H54 (cell line): ENCODE results near the gene COL23A1.

Source experiments
- DNase-seq: peaks from one replicate; pipeline ENCODE4 v3.0.0; 2011; ENCODE audit warnings: low spot score, mixed read lengths; ENCODE audit not compliant: insufficient read length
- FAIRE-seq: peaks from 3 replicates; lab custom pipeline; 2011; peaks lifted over from hg19 to GRCh38; lab: Jason Lieb, UNC
- POLR2A ChIP-seq: IDR thresholded peaks from 2 replicates; pipeline ENCODE4 v1.6.1; 2011; ENCODE audit warnings: low read depth, mild to moderate bottlenecking, low read length

COL23A1 gene

DNA sequence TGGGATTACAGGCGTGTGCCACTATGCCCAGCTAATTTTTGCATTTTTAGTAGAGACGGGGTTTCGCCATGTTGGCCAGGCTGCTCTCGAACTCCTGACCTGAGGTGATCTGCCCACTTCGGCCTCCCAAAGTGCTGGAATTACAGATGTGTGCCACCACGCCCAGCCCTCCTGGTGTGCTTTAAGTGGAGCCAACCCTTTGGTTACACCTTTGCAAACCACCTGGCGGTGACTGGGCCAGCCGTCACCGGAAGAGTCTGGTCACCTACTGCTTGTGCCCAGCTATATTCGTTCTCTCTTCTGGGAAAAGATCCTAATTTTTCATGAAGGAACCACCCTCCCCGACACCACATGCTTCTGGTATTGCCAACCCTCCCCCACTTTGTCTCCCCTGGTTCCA lies 35.9 kb downstream of the COL23A1 start:
- no peak for FAIRE-seq
- TF ChIP-seq POLR2A: no peak
- no peak for DNase-seq

DNA sequence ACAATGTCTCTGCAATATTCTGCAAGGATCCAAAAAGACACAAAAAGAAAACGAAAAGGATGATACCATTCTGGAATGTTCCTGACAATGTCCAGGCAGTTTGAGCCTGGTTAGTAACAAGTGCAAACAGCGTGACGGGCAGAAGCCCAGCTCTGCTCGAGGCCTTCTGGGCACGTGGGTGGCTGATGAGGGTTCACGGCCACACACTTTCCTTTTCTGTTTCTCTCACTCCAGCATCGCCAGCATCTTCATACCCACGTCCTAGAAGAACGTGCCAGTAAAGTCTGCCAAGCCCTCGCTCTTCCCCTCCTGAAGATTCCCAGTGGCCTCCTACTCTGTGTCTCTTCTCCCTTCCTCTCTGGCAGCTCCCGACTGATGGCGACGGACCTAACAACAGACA lies 36.7 kb downstream of the COL23A1 start:
- FAIRE-seq: no peak
- DNase-seq: no peak
- no peak for TF ChIP-seq POLR2A

DNA sequence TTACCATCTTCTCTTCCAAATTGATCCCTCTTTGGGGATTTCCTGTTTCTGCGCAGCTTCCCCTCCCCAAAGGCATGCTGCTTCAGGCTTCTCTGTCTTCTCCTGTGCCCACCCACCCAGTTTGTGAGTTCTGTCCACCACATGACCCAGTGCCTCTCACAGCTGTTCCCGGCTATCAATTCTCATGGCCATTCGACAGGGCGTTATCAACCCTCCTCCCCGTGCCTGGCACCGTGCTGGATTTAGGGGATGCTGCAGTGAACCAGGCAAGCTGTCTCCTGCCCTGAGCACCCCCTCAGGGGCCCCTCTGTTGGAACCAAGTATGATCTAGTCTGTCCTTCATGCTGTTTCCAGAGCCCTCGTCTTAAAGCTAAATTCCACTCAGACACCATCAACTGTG lies 38.7 kb downstream of the COL23A1 start:
- no peak for FAIRE-seq
- no peak for DNase-seq
- TF ChIP-seq POLR2A: no peak

DNA sequence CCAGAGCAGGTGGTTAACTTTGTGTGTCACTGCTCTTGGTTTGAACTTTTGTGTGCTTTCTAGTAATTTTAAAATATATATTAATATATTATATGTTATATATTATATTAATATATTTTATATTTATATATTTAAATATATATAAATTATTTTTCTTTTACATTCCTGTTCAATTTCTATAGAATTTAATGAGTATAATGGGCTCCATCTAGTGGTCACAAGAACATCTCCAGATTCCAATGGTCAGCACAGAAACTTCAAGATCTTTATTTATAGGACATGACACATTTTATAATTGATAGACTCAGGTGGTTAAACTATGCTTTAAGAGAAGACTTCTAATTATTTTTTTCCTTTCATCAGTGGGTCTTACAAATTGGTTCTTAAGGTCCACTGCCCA lies 39.1 kb downstream of the COL23A1 start:
- DNase-seq (no peak), FAIRE-seq (no peak)
- no peak for TF ChIP-seq POLR2A

DNA sequence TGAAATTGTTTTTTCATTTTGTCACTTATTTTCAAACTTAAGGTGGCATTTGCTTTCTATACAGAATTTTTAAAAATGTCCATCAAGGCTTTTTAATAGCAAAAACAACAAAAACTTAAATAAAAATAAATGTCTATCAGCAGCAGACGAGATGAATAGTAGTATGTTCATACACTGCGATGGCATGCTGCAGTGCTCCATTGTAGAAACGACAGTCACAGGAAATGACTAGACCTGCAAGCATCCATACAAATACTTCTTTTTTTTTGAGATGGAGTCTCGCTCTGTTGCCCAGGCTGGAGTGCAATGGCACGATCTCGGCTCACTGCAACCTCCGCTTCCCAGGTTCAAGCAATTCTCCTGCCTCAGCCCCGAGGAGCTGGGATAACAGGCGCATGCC lies 41.4 kb downstream of the COL23A1 start:
- no peak for TF ChIP-seq POLR2A
- FAIRE-seq (no peak), DNase-seq (no peak)

DNA sequence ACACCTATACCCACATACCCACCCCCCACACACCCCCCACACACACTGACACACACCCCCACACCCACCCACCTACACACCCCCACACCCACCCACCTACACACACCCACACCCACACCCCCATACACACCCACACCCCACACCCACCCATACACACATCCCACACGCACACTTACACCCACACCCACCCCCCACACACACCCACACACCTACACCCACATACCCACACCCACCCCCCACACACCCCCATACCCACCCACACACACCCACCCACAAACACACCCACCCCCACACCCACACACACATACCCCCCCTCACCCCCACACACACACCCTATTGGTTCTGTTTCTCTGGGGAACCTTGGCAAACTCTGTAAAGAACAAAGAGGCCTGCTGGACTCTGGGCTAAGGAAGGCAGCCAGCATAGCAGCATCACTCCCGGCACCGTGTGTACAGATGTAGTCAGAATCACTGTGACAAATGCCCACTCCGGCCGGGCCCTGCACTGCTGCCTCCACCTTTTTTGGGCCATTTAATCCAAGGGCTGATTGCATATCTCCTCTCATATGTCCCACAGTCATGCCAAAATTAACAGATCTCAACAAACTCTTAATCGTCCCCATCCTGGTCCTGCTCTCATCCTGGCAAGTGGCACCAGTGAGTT lies 42.3 kb downstream of the COL23A1 start:
- TF ChIP-seq POLR2A: no peak
- FAIRE-seq (no peak), DNase-seq (no peak)

DNA sequence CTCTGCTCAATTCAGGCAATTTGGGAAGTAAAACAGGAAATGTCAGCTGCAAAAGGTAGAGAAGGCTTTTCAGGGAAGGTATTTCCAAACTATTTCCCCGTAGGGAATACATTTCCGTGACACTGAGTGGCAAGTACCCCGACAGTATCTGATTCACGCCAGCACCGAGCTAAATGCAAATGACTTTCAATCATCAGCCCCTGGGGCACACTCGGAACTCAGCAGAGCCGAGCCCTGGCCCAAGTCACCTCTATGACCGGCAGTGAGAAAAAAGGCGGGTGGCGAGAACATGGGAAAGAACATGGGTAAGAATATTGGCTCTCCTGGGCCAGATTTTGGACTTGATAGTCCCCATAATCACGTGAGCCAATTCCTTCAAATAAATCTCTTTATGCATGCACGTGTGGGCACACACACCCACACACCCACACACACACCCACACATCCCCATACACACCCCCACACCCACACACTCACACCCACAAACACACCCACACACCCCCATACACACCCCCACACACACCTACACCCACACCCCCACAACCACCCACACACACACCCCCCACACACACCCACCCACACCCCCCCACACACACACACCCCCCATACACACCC lies 43.0 kb downstream of the COL23A1 start:
- TF ChIP-seq POLR2A: no peak
- DNase-seq: no peak
- FAIRE-seq: no peak

DNA sequence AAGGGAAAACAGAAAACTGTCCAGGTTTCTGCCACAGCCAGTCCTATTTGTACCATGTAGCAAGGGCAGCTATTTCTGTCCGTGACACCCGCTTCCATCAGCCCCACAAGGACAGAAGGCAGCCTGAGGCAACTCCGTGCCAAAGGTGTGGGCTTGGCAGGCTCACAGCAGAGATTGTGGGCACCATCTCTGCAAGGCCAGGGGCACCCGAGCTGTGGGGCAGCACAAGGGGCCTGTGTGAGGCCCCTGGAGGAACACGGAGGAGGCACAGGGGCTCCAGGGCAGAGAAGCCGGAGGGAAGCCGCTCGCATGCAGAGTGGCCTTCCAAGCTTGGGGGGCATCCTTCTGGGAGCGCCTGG lies 43.5 kb downstream of the COL23A1 start:
- DNase-seq (no peak), FAIRE-seq (no peak)
- no peak for TF ChIP-seq POLR2A

DNA sequence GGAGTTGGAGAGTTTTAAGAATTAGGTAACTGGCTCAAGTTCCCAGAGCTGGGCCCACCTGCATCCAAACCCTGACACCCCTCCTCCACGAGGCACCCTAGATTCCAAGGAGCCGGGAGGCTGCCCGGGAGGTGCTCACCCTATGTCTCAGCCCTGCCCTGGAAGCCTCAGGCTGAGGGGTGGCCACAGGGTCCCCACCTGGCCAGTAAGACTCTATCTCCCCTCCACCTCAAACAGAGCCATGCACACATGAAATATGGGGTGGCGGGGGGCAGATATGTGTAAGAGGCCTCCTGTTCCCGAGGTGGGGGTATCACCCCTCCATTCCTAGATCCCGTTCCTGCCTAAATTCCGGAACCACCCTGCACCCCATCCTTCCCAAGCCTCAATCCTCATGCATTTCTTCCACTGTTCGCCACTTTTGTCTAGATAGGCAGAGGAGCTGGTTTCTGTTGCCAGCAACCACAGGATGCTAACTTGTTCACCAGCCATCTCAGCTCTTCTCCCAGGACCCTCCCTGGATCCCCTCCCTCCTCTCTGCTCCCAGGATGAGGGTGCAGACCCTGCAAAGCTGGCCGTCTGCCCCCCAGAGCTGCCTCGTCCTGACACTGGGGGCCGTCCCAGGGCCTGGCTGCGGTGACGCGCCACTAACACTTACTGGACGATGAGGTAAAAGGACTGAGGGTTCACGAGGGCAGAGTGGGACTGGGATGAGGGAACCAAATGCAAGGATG lies 44.1 kb downstream of the COL23A1 start:
- FAIRE-seq (no peak), DNase-seq (no peak)
- no peak for TF ChIP-seq POLR2A

DNA sequence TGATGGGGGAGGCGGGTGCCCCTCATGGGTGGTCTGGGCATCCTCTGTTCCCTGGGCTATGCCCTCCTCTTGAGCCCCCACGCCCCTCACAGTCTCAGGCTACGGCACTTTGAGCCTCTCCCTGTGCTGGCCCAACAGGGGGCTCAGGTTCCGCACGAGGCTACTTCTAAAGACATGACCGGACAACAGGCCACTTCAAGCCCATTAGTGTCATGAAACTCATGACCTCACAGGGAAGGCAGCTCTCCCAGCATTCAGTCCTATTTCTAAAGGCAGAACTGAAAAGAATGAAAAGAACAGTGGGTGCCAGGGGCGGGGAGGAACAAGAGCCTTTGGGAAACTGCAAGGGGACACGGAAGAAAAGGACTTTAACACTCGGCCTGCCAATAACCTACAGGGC lies 45.0 kb downstream of the COL23A1 start:
- DNase-seq (no peak), FAIRE-seq (no peak)
- TF ChIP-seq POLR2A: no peak

DNA sequence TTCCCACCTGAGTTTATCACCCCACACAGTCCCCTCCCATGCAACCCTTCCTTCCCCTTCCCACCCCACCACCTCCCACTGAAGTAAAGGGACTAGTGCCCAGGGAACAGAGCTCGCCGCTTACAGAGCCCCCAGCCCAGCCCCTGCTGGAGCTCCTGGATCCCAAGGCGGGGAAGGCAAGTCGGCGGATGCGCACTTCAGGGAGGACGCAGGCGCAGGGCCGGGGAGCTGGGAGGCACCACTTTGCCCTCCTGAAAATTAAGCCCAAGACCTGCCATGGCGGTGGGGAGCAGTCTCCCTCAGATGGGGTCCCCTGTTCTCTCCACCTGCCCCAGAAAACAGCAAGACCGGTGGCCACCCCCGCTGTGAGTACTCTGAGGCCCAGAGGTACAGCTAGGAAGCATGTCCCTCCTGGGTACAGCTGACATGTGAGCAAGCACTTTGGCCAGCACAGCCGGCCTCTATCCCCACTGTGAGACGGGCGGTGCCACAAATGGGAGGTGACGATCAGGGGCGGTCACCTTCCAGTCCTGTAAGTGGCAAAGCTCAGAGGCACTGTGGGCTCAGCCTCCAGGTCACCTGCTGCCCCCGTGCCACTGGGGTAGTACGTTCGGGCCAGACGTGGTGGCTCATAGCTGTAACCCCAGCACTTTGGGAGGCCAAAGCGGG lies 45.9 kb downstream of the COL23A1 start:
- no peak for TF ChIP-seq POLR2A
- DNase-seq: no peak
- no peak for FAIRE-seq

DNA sequence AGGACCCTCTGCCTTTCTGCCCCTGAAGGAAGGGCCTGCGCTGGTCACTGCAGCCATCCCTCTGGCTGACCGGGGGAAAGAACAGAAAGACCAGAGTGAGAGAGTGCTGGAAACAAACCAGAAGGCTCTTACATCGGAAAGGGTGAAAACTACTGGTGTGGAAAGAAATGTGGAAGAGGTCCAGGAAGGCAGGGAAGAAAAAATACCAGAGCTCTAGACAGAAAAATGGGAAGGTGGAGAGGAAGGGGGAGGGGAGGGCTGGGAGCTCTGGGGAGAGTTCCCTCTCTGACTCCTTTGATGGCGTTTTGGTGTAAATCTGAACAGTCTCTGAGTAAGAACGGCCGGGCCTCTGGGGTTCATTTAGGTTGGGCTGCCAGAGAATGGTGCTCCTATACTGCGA lies 47.7 kb downstream of the COL23A1 start:
- no peak for TF ChIP-seq POLR2A
- no peak for FAIRE-seq
- DNase-seq: no peak

DNA sequence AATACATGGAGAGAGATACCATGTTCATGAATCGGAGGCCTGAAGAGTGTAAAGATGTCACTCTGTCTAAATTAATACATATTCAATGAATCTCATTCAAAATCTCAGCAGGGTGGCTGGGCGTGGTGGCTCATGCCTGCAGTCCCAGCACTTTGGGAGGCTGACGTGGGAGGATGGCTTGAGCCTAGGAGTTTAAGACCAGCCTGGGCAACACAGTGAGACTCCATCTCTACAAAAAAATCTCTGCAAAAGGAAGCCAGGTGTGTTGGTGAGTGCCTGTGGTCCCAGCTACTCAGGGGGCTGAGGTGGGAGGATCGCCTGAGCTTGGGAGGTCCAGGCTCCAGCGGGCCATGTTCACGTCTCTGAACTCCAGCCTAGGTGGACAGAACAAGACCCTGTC lies 49.7 kb downstream of the COL23A1 start:
- no peak for TF ChIP-seq POLR2A
- FAIRE-seq (no peak), DNase-seq (no peak)

DNA sequence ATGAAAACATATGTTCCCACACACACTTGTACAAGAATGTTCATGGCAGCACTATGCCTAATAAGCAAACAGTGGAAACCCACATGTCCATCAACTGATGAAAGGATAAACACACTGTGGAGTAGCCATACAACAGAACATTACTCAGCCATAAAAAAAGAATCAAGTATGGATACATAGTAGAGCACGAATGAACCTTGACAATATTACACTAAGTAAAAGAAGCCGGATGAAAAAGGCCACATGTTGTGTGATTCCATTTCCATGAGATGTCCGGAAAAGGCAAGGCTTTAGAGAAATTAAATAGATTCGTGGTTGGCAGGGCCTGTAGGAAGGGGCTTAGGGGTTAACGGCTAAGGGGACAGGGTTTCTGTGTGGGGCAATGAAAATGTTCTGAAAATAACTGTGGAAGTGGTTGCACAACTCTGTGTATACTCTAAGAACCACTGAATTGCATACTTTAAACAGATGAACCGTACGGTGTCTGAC lies 51.4 kb downstream of the COL23A1 start:
- FAIRE-seq: no peak
- no peak for TF ChIP-seq POLR2A
- no peak for DNase-seq
